HFFc6 (cell line): ENCODE measurements around the gene COL8A2. TPM values are rescaled to one million over a fixed set of nuclear protein-coding genes. Genes with fewer than 3 reads are reported as not detected.

Experiments
- DNase-seq: peaks from one replicate; pipeline ENCODE4 v3.0.0-alpha.2; 2018
- H3K27ac Mint-ChIP-seq: 2 replicates; pipeline ENCODE4 v1.8.0; 2020; ENCODE audit warnings: mild to moderate bottlenecking, mixed read lengths
- H3K27me3 Mint-ChIP-seq: 2 replicates; pipeline ENCODE4 v1.8.0; 2021; ENCODE audit warnings: mild to moderate bottlenecking, moderate library complexity, mixed read lengths; ENCODE audit not compliant: insufficient read depth
- H3K36me3 Mint-ChIP-seq: 2 replicates; pipeline ENCODE4 v1.8.0; 2021; ENCODE audit warnings: low read depth, mixed read lengths
- H3K4me1 Mint-ChIP-seq: 2 replicates; pipeline ENCODE4 v1.8.0; 2020; ENCODE audit warnings: low read depth, mixed read lengths
- H3K4me3 Mint-ChIP-seq: 2 replicates; pipeline ENCODE4 v1.8.0; 2020; ENCODE audit warnings: mild to moderate bottlenecking, moderate library complexity, mixed read lengths
- H3K9me3 Mint-ChIP-seq: 2 replicates; pipeline ENCODE4 v1.8.0; 2020; ENCODE audit warnings: mild to moderate bottlenecking, mixed read lengths
- CTCF ChIP-seq: fragments of 200-600 bp; sonication (generic); IDR thresholded peaks from 2 replicates; pipeline ENCODE4 v1.5.0; 2021; ENCODE audit warnings: antibody characterized with exemption, mild to moderate bottlenecking
- total RNA-seq, 6 experiments: library from RNA; stranded (reverse); fragmentation: NEBNext Ultra II Directional; extraction: Animal tissue kit (Norgen Biotek cat#: 25700); gene quantifications; 2 replicates in 1 of 6; 3 replicates in 5 of 6; pipeline ENCODE4 v1.2.3, GENCODE V29; 2021

Gene COL8A2
- total RNA-seq, 6 experiments from 2014 or later, result 1.9 to 6.4 (median 2.4) TPM

GRCh38 chr1:36087233-36088123 is 37.5 kb downstream of the COL8A2 start:
- Mint-ChIP-seq H3K4me1 (peaks cover 12% of the 10 kb centered on the region), H3K4me3 (no peak overlapping the region; the same call in 1 of the 2 replicates), H3K36me3 (peaks cover 11% of the 10 kb centered on the region), H3K27me3 (peaks cover 4% of the 10 kb centered on the region; the same call in 1 of the 2 replicates), H3K9me3 (no peaks in the 10 kb centered on the region), H3K27ac (no peak overlapping the region)
- TF ChIP-seq CTCF, result peak; percentile 22; the same call in 1 of the 2 replicates
- DNase-seq, result no peak

GRCh38 chr1:36086529-36087232 is 38.3 kb downstream of the COL8A2 start:
- peaks cover 2% of the 10 kb centered on the region; the same call in 1 of the 2 replicates for H3K27me3 Mint-ChIP-seq
- peaks cover 11% of the 10 kb centered on the region for H3K36me3 Mint-ChIP-seq
- H3K4me3 Mint-ChIP-seq, result no peak overlapping the region
- H3K27ac Mint-ChIP-seq, result no peak overlapping the region
- H3K9me3 Mint-ChIP-seq, result no peaks in the 10 kb centered on the region
- peaks cover 12% of the 10 kb centered on the region for H3K4me1 Mint-ChIP-seq
- TF ChIP-seq CTCF, result no peak
- DNase-seq, result no peak

- Mint-ChIP-seq H3K4me3 (no peak overlapping the region), H3K27ac (no peak overlapping the region), H3K27me3 (peaks cover 2% of the 10 kb centered on the region; the same call in 1 of the 2 replicates), H3K36me3 (peaks cover 11% of the 10 kb centered on the region), H3K4me1 (peaks cover 14% of the 10 kb centered on the region), H3K9me3 (no peaks in the 10 kb centered on the region)
- no peak for DNase-seq
- TF ChIP-seq CTCF, result no peak
These were observed 39.1 kb downstream of the COL8A2 start for GRCh38 chr1:36085686-36086526.

- Mint-ChIP-seq H3K9me3 (no peaks in the 10 kb centered on the region), H3K4me3 (no peak overlapping the region), H3K36me3 (peaks cover 10% of the 10 kb centered on the region), H3K4me1 (peaks cover 19% of the 10 kb centered on the region), H3K27me3 (peaks cover 2% of the 10 kb centered on the region; the same call in 1 of the 2 replicates), H3K27ac (no peak overlapping the region)
- DNase-seq, result no peak
- no peak for TF ChIP-seq CTCF
These were observed 39.9 kb downstream of the COL8A2 start for GRCh38 chr1:36085126-36085525.

- no peak for DNase-seq
- no peaks in the 10 kb centered on the region; the same call in 1 of the 2 replicates for H3K27me3 Mint-ChIP-seq
- no peak overlapping the region for H3K27ac Mint-ChIP-seq
- H3K36me3 Mint-ChIP-seq, result peaks cover 5% of the 10 kb centered on the region
- H3K4me1 Mint-ChIP-seq, result peaks cover 17% of the 10 kb centered on the region
- no peaks in the 10 kb centered on the region for H3K9me3 Mint-ChIP-seq
- TF ChIP-seq CTCF, result no peak
- peak overlapping the region; percentile 69 for H3K4me3 Mint-ChIP-seq
These were observed 40.4 kb downstream of the COL8A2 start for GRCh38 chr1:36084497-36085115.
